HG03280 (cell line): ENCODE measurements around the gene AGAP3.
A peak's percentile ranks its signal among the peaks of the same experiment; 100 is the strongest.
"Not testable (repeated sequence)": the region's sequence is repeated elsewhere in the genome, so short reads cannot be mapped to it uniquely, and the experiment has no call there.

Experiments
- ATAC-seq: cut with Tn5 transposase; IDR thresholded peaks from one replicate; pipeline ENCODE4 v1.9.1; 2021; ENCODE audit warnings: mild to moderate bottlenecking, moderate library complexity; ENCODE audit not compliant: unreplicated experiment

AGAP3 gene

DNA sequence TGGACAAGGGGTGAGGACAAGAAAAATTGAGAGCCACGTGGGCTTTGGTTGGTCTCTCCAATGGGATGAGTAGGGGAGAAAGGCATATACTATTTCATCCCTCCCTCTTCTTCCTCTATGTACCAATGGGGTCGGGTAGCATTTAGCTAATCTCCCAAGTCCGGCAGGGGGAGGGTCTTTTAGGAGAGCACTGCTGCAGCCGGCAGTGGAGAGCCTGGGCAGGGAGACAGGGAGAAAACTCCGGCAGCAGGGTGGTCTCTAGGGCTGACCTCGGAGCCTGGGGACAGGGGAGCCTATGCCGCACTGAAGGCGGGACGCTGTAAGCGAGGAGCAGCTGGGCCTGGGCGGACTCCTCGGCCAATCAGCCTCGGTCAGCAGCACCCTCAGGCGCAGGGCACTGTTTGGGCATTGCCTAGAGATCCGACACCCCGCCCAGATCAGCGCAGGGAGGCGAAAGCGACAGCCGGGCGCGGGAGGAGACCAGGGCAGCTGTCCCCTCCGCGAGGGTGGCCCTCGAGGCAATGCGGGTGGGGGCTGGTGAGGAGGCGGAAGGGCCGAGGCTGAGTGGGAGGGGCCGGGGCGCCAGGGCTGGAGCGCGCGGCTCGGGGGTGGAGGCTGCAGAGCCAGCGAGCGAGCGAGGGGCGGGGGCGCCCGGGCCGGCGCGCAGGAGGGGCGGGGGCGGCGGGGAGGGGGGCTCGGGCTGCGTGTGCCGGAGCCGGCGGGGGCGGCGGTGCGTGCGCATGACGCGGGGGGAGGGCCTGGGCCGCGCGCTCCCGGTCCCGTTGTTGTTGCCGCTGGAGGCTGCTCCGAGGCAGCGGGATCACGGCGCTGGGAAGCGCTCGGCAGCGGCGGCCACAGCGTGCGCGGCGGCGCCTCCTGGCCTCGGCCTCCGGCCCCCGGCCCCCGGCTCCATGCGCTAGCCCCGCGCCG is at the start of gene AGAP3:
Gene AGAP3 (plus strand): TSS at position 785 of the 930 bp plus-strand sequence. CDS start 267 bp downstream, outside the sequence.
- ATAC-seq, result peak; percentile 47

DNA sequence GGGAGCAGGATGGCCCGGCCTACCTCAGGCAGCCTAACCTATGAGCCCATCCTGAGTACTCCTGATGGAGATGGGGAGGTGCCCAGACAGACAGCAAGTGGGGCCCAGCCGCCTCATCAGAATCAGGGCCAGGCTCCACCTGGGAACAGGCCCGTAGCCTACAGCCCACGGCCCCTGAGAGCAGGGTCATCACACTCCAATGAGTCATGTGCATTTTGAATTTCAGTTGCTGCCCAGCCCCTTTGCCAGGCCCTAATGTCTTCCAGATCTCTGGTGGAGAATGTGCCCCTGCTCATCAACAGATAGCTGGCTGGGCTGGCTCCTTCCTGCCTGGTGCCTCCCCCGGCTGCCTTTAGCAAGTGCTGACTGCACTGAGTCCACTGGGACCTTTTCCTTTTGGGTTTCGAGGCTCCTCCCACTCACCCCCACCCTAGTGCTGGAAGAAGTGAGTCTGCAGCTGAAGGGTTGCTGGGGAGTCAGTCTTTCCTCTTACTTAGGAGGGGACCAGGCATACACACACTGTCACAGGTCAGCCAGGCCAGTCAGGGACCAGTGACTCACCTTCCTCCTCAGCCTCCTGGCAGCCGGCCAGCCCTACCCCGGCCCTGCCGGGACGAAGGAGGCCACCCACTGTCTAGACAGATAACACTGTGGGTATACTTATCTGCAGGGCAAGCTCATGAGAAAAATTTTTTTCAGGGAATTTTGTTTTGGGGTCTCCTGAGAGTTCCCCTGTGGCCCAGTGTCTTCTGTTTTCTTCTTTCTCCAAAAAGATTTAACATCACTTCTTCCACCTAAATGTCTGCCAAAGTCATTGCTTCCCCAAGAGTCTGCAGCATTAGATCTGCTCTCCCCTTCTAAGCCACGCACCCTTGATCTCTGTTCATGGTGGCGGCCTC is 47.1 kb upstream of the AGAP3 start:
- no peak for ATAC-seq

GRCh38 chr7:151039850-151040548 is 46.3 kb upstream of the AGAP3 start:
- no peak for ATAC-seq

DNA sequence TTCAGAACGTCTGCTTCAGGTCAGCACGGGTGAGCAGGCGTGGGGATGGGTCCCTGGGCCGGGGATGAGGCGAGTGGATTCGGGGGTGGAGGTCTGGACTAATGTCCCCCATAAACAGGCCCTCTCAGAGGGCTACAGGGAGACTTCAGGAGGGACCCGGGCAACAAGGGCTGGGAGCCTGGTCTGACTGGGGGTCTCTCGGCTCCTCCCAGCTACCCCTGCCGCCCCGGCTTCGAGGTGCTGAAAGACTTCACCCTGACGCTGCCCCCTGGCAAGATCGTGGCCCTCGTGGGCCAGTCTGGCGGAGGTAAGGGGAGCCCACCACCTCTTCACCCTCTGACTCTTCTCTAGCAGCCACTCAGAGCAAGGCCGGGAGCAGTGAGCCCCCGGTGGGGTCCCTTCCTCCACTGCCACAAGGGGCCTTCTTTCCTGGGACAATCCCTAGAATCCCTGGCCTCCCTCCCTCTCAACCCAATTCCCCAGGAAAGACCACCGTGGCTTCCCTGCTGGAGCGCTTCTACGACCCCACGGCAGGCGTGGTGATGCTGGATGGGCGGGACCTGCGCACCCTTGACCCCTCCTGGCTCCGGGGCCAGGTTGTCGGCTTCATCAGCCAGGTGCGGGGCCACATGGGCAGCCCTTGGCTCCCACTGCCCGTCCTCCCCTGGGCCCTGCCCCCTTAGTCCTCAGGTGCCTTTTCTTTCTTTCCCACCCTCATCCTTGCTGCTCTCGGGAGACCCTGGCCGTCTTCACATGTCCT is 45.5 kb upstream of the AGAP3 start:
- no peak for ATAC-seq

DNA sequence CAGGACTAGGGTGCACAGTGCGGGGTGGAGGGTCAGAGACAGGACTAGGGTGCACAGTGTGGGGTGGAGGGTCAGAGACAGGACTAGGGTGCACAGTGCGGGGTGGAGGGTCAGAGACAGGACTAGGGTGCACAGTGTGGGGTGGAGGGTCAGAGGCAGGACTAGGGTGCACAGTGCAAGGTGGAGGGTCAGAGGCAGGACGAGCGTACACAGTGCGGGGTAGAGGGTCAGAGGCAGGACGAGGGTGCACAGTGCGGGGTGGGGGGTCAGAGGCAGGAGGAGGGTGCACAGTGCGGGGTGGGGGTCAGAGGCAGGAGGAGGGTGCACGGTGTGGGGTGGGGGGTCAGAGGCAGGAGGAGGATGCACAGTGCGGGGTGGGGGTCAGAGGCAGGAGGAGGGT is 42.8 kb upstream of the AGAP3 start:
- not testable (repeated sequence) for ATAC-seq

DNA sequence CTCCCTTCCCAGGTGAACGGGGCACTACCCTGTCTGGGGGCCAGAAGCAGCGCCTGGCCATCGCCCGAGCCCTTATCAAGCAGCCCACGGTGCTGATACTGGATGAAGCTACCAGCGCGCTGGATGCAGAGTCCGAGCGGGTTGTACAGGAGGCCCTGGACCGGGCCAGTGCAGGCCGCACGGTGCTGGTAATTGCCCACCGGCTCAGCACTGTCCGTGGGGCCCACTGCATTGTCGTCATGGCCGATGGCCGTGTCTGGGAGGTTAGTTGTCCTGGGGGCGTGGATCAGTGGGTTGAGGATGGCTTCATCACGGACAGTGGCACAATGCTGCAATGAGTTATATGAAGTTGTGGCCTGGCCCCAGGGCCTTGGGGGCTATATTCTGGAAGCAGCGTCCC is 42.3 kb upstream of the AGAP3 start:
- no peak for ATAC-seq

GRCh38 chr7:151045262-151045661 is 41.0 kb upstream of the AGAP3 start:
- ATAC-seq, result no peak

- no peak for ATAC-seq
Measured at GRCh38 chr7:151045967-151046366, 40.3 kb upstream of the AGAP3 start.

DNA sequence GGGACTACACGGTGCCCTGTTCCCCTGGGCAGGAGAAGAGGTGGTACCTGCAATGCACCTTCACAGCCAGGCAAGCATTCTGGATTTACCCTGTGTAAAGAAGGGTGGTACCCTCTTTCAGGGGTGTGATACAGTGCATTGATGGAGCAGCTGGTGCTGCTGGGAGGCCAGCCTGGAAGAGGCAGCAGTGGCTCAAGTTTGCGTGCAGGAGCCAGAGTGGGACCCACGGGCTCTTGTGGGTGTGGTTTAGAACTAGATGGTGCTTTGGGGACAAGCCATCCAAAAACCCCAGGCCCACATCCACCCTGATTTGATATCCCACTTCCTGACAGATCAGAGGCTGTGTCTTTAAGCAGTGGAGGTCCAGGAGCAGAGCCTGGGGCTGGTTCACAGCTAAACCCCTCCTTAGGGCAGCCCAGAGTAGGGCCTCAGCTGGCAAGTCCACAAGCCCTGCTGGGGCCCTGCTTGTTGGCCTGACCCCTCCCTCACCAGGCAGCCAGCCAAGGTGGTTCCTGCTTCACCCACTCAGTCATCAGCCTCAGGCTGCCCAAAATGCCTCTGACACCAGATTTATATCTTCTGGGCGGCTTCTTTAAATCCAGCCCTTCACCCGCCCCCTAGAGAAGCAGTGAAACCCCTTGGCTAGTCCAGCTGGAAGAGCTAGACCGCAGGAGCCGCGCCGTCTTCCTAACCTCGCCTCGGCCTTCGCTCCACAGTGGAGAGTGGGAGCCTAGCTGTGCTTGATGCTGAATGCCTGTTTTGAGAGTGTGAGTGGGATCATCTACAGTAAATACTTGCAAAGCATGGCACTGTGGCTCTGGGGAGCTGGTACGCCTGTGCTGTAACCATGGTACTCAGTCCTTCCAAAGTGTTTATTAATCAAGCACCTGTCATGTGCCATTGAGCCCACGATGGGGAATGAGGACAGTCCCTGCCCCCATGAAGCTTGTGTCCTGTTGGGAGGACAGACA is 39.4 kb upstream of the AGAP3 start:
- no peak for ATAC-seq

- ATAC-seq, result no peak
Measured at GRCh38 chr7:151047976-151048815, 38.1 kb upstream of the AGAP3 start, which contains the start of gene ASIC3. Gene ASIC3 (plus strand): TSS chr7:151048531. CDS start chr7:151048886, 355 bp downstream.

GRCh38 chr7:151048911-151049463 is 37.3 kb upstream of the AGAP3 start:
- no peak for ATAC-seq

- no peak for ATAC-seq
Measured at GRCh38 chr7:151051108-151051507, 35.2 kb upstream of the AGAP3 start.

GRCh38 chr7:151053096-151053495 is 33.2 kb upstream of the AGAP3 start:
- ATAC-seq, result no peak

GRCh38 chr7:151053751-151054150 is 32.5 kb upstream of the AGAP3 start:
- no peak for ATAC-seq

GRCh38 chr7:151056283-151056665 is 30.0 kb upstream of the AGAP3 start:
- no peak for ATAC-seq

GRCh38 chr7:151056666-151057505 is 29.4 kb upstream of the AGAP3 start:
- ATAC-seq, result no peak

DNA sequence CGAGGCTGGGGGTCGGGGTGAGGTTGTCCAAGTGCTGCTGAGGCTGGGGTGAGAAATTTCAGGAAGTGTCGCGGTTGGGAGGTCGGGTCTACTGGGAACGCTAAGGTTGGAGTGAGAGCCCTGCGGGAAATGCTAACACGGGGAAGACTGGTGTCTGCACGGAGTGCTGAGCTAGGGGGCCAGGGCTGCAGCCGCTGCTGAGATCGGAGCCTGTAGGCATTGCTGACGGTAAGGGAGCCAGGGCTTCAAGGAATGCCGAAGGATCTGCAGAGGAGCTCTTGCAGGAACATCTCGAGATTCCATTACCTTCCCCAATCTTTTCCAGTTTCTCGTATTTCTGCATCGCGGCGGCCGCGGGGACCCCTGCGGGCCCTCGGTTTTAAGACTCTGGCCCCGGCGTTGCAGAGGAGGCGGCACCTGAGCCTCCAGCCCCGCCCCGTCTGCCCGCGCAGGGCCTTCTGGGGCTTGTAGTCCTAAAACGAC is 28.7 kb upstream of the AGAP3 start, which contains the start of gene CDK5:
Gene CDK5 (minus strand): TSS at position 392 of the 483 bp plus-strand sequence. CDS start 49 bp downstream, at position 343.
- peak; percentile 7 for ATAC-seq
